Glutamatergic neuron (in vitro differentiated cells): Measurements from ENCODE around the gene HNMT. TPM values are rescaled to one million over a fixed set of nuclear protein-coding genes. Genes with fewer than 3 reads are reported as not detected.

Source experiments
- DNase-seq: peaks from one replicate; pipeline ENCODE4 v3.0.0; 2022
- H3K27ac Mint-ChIP-seq: one replicate; pipeline ENCODE4 v1.8.0; 2020; ENCODE audit warnings: mild to moderate bottlenecking, mixed read lengths, inconsistent platforms; ENCODE audit not compliant: unreplicated experiment
- H3K27me3 Mint-ChIP-seq: one replicate; pipeline ENCODE4 v1.8.0; 2020; ENCODE audit warnings: mild to moderate bottlenecking, moderate library complexity, mixed read lengths, inconsistent platforms; ENCODE audit not compliant: unreplicated experiment
- H3K36me3 Mint-ChIP-seq: one replicate; pipeline ENCODE4 v1.8.0; 2020; ENCODE audit warnings: mild to moderate bottlenecking, mixed read lengths, inconsistent platforms; ENCODE audit not compliant: unreplicated experiment
- H3K4me1 Mint-ChIP-seq: one replicate; pipeline ENCODE4 v1.8.0; 2020; ENCODE audit warnings: mild to moderate bottlenecking, low read depth, mixed read lengths, inconsistent platforms; ENCODE audit not compliant: unreplicated experiment
- H3K4me3 Mint-ChIP-seq: one replicate; pipeline ENCODE4 v1.8.0; 2020; ENCODE audit warnings: mild to moderate bottlenecking, mixed read lengths, inconsistent platforms; ENCODE audit not compliant: unreplicated experiment
- H3K9me3 Mint-ChIP-seq: one replicate; pipeline ENCODE4 v1.8.0; 2020; ENCODE audit warnings: mild to moderate bottlenecking, moderate library complexity, mixed read lengths, inconsistent platforms; ENCODE audit not compliant: unreplicated experiment
- CTCF ChIP-seq: fragments of 200-600 bp; sonication (generic); IDR thresholded peaks from one replicate; pipeline ENCODE4 v1.5.0; 2021; ENCODE audit not compliant: partially characterized antibody, unreplicated experiment
- total RNA-seq: library from RNA; stranded (reverse); fragmentation: NEBNext Ultra II Directional; extraction: Animal tissue kit (Norgen Biotek cat#: 25700); gene quantifications from one replicate; pipeline ENCODE4 v1.2.1, GENCODE V29; 2021; ENCODE audit not compliant: unreplicated experiment

Gene HNMT
- total RNA-seq, 1 donor from 2014 or later = not detected

- H3K27me3 Mint-ChIP-seq = no peaks in the 10 kb centered on the region
- H3K9me3 Mint-ChIP-seq = peaks cover 1% of the 10 kb centered on the region
- no peak for TF ChIP-seq CTCF
- no peak overlapping the region for H3K27ac Mint-ChIP-seq
- peaks cover 7% of the 10 kb centered on the region for H3K4me1 Mint-ChIP-seq
- H3K4me3 Mint-ChIP-seq = no peak overlapping the region
- no peaks in the 10 kb centered on the region for H3K36me3 Mint-ChIP-seq
- DNase-seq = no peak
Measured at GRCh38 chr2:137950238-137950637, 14.0 kb upstream of the HNMT start.

GRCh38 chr2:137951586-137951985 lies 12.7 kb upstream of the HNMT start:
- H3K27me3 Mint-ChIP-seq = no peaks in the 10 kb centered on the region
- peaks cover 1% of the 10 kb centered on the region for H3K9me3 Mint-ChIP-seq
- peaks cover 7% of the 10 kb centered on the region for H3K4me1 Mint-ChIP-seq
- H3K27ac Mint-ChIP-seq = no peak overlapping the region
- H3K36me3 Mint-ChIP-seq = no peaks in the 10 kb centered on the region
- TF ChIP-seq CTCF = no peak
- no peak overlapping the region for H3K4me3 Mint-ChIP-seq
- DNase-seq = no peak

- Mint-ChIP-seq H3K9me3 (peaks cover 1% of the 10 kb centered on the region), H3K27me3 (no peaks in the 10 kb centered on the region), H3K4me1 (peaks cover 7% of the 10 kb centered on the region), H3K27ac (no peak overlapping the region), H3K4me3 (no peak overlapping the region), H3K36me3 (no peaks in the 10 kb centered on the region)
- TF ChIP-seq CTCF = no peak
- DNase-seq = no peak
Measured at GRCh38 chr2:137952586-137953129, 11.6 kb upstream of the HNMT start.

- H3K27ac Mint-ChIP-seq = no peak overlapping the region
- H3K9me3 Mint-ChIP-seq = no peaks in the 10 kb centered on the region
- no peak overlapping the region for H3K4me3 Mint-ChIP-seq
- no peak for TF ChIP-seq CTCF
- no peaks in the 10 kb centered on the region for H3K27me3 Mint-ChIP-seq
- DNase-seq = no peak
- H3K4me1 Mint-ChIP-seq = peaks cover 5% of the 10 kb centered on the region
- H3K36me3 Mint-ChIP-seq = no peaks in the 10 kb centered on the region
Measured at GRCh38 chr2:137955536-137955935, 8.7 kb upstream of the HNMT start.

DNA sequence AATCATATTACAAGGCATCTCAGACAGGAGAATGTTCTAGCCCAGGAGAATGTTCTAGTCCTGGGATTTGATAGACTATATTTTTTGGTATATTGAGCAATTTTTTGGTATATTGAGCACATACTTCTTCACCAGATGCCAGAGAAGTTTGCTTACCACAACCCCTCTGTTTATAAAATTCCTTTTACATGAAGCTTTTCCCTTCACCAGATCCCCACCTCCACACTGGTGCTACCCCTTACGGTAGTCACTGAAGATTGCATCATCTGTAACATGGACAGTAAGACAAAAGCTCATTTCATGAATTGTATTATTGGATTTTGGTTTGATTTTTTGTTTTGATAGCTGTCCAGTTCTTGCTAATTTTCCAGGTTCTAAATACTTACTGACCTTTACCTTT lies 7.2 kb upstream of the HNMT start:
- no peaks in the 10 kb centered on the region for H3K27me3 Mint-ChIP-seq
- H3K4me3 Mint-ChIP-seq = no peak overlapping the region
- no peaks in the 10 kb centered on the region for H3K9me3 Mint-ChIP-seq
- no peak overlapping the region for H3K27ac Mint-ChIP-seq
- peaks cover 5% of the 10 kb centered on the region for H3K4me1 Mint-ChIP-seq
- H3K36me3 Mint-ChIP-seq = no peaks in the 10 kb centered on the region
- no peak for TF ChIP-seq CTCF
- DNase-seq = no peak
